IPS-18a (cell line): ENCODE data around the gene OSTN.

ENCODE experiments used
- H3K27ac ChIP-seq: one replicate; pipeline ENCODE4 v1.5.1; 2013; ENCODE audit warnings: low read length
- H3K27me3 ChIP-seq: one replicate; pipeline ENCODE4 v1.6.1; 2013; ENCODE audit warnings: mild to moderate bottlenecking, low read length; ENCODE audit not compliant: control insufficient read depth, insufficient read depth
- H3K36me3 ChIP-seq: one replicate; pipeline ENCODE4 v1.6.1; 2013; ENCODE audit warnings: low read depth, low read length; ENCODE audit not compliant: control insufficient read depth
- H3K4me1 ChIP-seq: one replicate; pipeline ENCODE4 v1.6.1; 2013; ENCODE audit warnings: low read depth, low read length; ENCODE audit not compliant: control insufficient read depth
- H3K4me3 ChIP-seq: one replicate; pipeline ENCODE4 v1.5.1; 2013; ENCODE audit warnings: low read length
- H3K9ac ChIP-seq: one replicate; pipeline ENCODE4 v1.6.1; 2013; ENCODE audit warnings: mild to moderate bottlenecking, low read length, moderate library complexity
- H3K9me3 ChIP-seq: one replicate; pipeline ENCODE4 v1.6.1; 2013; ENCODE audit warnings: low read depth, low read length; ENCODE audit not compliant: control insufficient read depth

The OSTN gene

GRCh38 chr3:191296041-191296541 lies 97.0 kb downstream of the OSTN start:
- Histone ChIP-seq H3K36me3 (no peaks in the 10 kb centered on the region), H3K27ac (no peak overlapping the region), H3K4me1 (no peaks in the 10 kb centered on the region), H3K9ac (no peak overlapping the region), H3K27me3 (no peaks in the 10 kb centered on the region), H3K4me3 (no peak overlapping the region), H3K9me3 (no peaks in the 10 kb centered on the region)

- H3K9ac ChIP-seq, result no peak overlapping the region
- no peak overlapping the region for H3K27ac ChIP-seq
These were observed 99.8 kb downstream of the OSTN start for GRCh38 chr3:191298846-191299245.

GRCh38 chr3:191300422-191300821 lies 101.4 kb downstream of the OSTN start:
- peaks cover 10% of the 10 kb centered on the region for H3K4me1 ChIP-seq
- H3K27ac ChIP-seq, result no peak overlapping the region
- no peaks in the 10 kb centered on the region for H3K27me3 ChIP-seq
- H3K4me3 ChIP-seq, result no peak overlapping the region
- no peaks in the 10 kb centered on the region for H3K9me3 ChIP-seq
- no peaks in the 10 kb centered on the region for H3K36me3 ChIP-seq
- H3K9ac ChIP-seq, result no peak overlapping the region

More at GRCh38 chr3:191298846-191299245, 99.8 kb downstream of the OSTN start:
- Histone ChIP-seq H3K9me3 (no peaks in the 10 kb centered on the region), H3K36me3 (no peaks in the 10 kb centered on the region), H3K4me3 (no peak overlapping the region), H3K27me3 (no peaks in the 10 kb centered on the region), H3K4me1 (peaks cover 10% of the 10 kb centered on the region)

GRCh38 chr3:191301017-191301416 lies 102.0 kb downstream of the OSTN start:
- H3K27me3 ChIP-seq, result no peaks in the 10 kb centered on the region
- no peaks in the 10 kb centered on the region for H3K9me3 ChIP-seq
- H3K4me3 ChIP-seq, result no peak overlapping the region
- H3K27ac ChIP-seq, result no peak overlapping the region
- H3K36me3 ChIP-seq, result no peaks in the 10 kb centered on the region
- H3K9ac ChIP-seq, result no peak overlapping the region
- H3K4me1 ChIP-seq, result peaks cover 10% of the 10 kb centered on the region

- H3K27me3 ChIP-seq, result no peaks in the 10 kb centered on the region
- peaks cover 10% of the 10 kb centered on the region for H3K4me1 ChIP-seq
- no peaks in the 10 kb centered on the region for H3K36me3 ChIP-seq
- no peak overlapping the region for H3K27ac ChIP-seq
- H3K9me3 ChIP-seq, result no peaks in the 10 kb centered on the region
- H3K9ac ChIP-seq, result no peak overlapping the region
- no peak overlapping the region for H3K4me3 ChIP-seq
These were observed 102.9 kb downstream of the OSTN start for GRCh38 chr3:191301782-191302411.

- no peak overlapping the region for H3K4me3 ChIP-seq
- H3K36me3 ChIP-seq, result no peaks in the 10 kb centered on the region
- H3K27ac ChIP-seq, result no peak overlapping the region
These were observed 103.4 kb downstream of the OSTN start for GRCh38 chr3:191302451-191302850.

GRCh38 chr3:191303596-191303995 lies 104.6 kb downstream of the OSTN start:
- Histone ChIP-seq H3K36me3 (no peaks in the 10 kb centered on the region), H3K4me1 (peaks cover 10% of the 10 kb centered on the region), H3K27me3 (no peaks in the 10 kb centered on the region), H3K27ac (no peak overlapping the region), H3K4me3 (no peak overlapping the region), H3K9me3 (no peaks in the 10 kb centered on the region), H3K9ac (no peak overlapping the region)

More at GRCh38 chr3:191302451-191302850, 103.4 kb downstream of the OSTN start:
- no peak overlapping the region for H3K9ac ChIP-seq
- H3K9me3 ChIP-seq, result no peaks in the 10 kb centered on the region
- no peaks in the 10 kb centered on the region for H3K27me3 ChIP-seq
- H3K4me1 ChIP-seq, result peaks cover 10% of the 10 kb centered on the region

GRCh38 chr3:191306428-191306827 lies 107.4 kb downstream of the OSTN start:
- H3K27ac ChIP-seq, result no peak overlapping the region
- no peaks in the 10 kb centered on the region for H3K27me3 ChIP-seq
- H3K36me3 ChIP-seq, result no peaks in the 10 kb centered on the region
- no peak overlapping the region for H3K4me3 ChIP-seq
- H3K9me3 ChIP-seq, result no peaks in the 10 kb centered on the region
- no peak overlapping the region for H3K9ac ChIP-seq
- H3K4me1 ChIP-seq, result peaks cover 10% of the 10 kb centered on the region

- no peaks in the 10 kb centered on the region for H3K36me3 ChIP-seq
- peaks cover 5% of the 10 kb centered on the region for H3K4me1 ChIP-seq
- H3K9ac ChIP-seq, result no peak overlapping the region
- H3K4me3 ChIP-seq, result no peak overlapping the region
- no peaks in the 10 kb centered on the region for H3K9me3 ChIP-seq
- H3K27me3 ChIP-seq, result no peaks in the 10 kb centered on the region
- H3K27ac ChIP-seq, result no peak overlapping the region
These were observed 108.3 kb downstream of the OSTN start for GRCh38 chr3:191307341-191307740.

GRCh38 chr3:191313296-191313695 lies 114.3 kb downstream of the OSTN start:
- Histone ChIP-seq H3K4me3 (no peak overlapping the region), H3K27me3 (no peaks in the 10 kb centered on the region), H3K27ac (no peak overlapping the region), H3K9me3 (no peaks in the 10 kb centered on the region), H3K4me1 (no peaks in the 10 kb centered on the region), H3K36me3 (no peaks in the 10 kb centered on the region), H3K9ac (no peak overlapping the region)

- H3K4me3 ChIP-seq, result no peak overlapping the region
- no peaks in the 10 kb centered on the region for H3K27me3 ChIP-seq
- no peak overlapping the region for H3K9ac ChIP-seq
- H3K9me3 ChIP-seq, result no peaks in the 10 kb centered on the region
- no peaks in the 10 kb centered on the region for H3K4me1 ChIP-seq
- H3K36me3 ChIP-seq, result no peaks in the 10 kb centered on the region
- H3K27ac ChIP-seq, result no peak overlapping the region
These were observed 115.2 kb downstream of the OSTN start for GRCh38 chr3:191314109-191314728.
